Osteocyte (in vitro differentiated cells): Measurements from ENCODE around the gene NFIA. TPM values are rescaled to one million over a fixed set of nuclear protein-coding genes. Genes with fewer than 3 reads are reported as not detected.

Experiments used
- DNase-seq: peaks from one replicate; pipeline ENCODE4 v3.0.0; 2021; ENCODE audit warnings: mixed read lengths; ENCODE audit not compliant: unreplicated experiment; ENCODE audit errors: extremely low spot score
- H3K27ac Mint-ChIP-seq: one replicate; pipeline ENCODE4 v1.8.0; 2021; ENCODE audit warnings: mild to moderate bottlenecking, mixed read lengths; ENCODE audit not compliant: unreplicated experiment
- H3K27me3 Mint-ChIP-seq: one replicate; pipeline ENCODE4 v1.8.0; 2021; ENCODE audit warnings: mixed read lengths; ENCODE audit not compliant: unreplicated experiment
- H3K36me3 Mint-ChIP-seq: one replicate; pipeline ENCODE4 v1.8.0; 2021; ENCODE audit warnings: mixed read lengths; ENCODE audit not compliant: unreplicated experiment
- H3K4me1 Mint-ChIP-seq: one replicate; pipeline ENCODE4 v1.8.0; 2021; ENCODE audit warnings: mixed read lengths; ENCODE audit not compliant: unreplicated experiment
- H3K4me3 Mint-ChIP-seq: one replicate; pipeline ENCODE4 v1.8.0; 2021; ENCODE audit warnings: mild to moderate bottlenecking, moderate library complexity, mixed read lengths; ENCODE audit not compliant: unreplicated experiment
- H3K9me3 Mint-ChIP-seq: one replicate; pipeline ENCODE4 v1.8.0; 2021; ENCODE audit warnings: mixed read lengths; ENCODE audit not compliant: unreplicated experiment
- CTCF ChIP-seq: fragments of 200-600 bp; sonication (generic); IDR thresholded peaks from 2 replicates; pipeline ENCODE4 v1.5.0; 2021; ENCODE audit warnings: antibody characterized with exemption, mild to moderate bottlenecking, moderate library complexity
- total RNA-seq: library from RNA; stranded (reverse); gene quantifications from 2 replicates; pipeline ENCODE4 v1.2.1, GENCODE V29; 2021

Gene NFIA
- total RNA-seq, 1 donor from 2014 or later = 46.7 TPM

- Mint-ChIP-seq H3K27me3 (no peaks in the 10 kb centered on the region), H3K9me3 (no peaks in the 10 kb centered on the region), H3K4me3 (no peak overlapping the region), H3K4me1 (peaks cover 28% of the 10 kb centered on the region), H3K36me3 (no peaks in the 10 kb centered on the region), H3K27ac (no peak overlapping the region)
- no peak for DNase-seq
- no peak for TF ChIP-seq CTCF
Measured at GRCh38 chr1:61119085-61119484, 36.7 kb downstream of the NFIA start.

- Mint-ChIP-seq H3K27ac (peak overlapping the region; percentile 9), H3K27me3 (no peaks in the 10 kb centered on the region), H3K4me1 (peaks cover 32% of the 10 kb centered on the region), H3K9me3 (no peaks in the 10 kb centered on the region), H3K36me3 (no peaks in the 10 kb centered on the region), H3K4me3 (no peak overlapping the region)
- TF ChIP-seq CTCF = no peak
- no peak for DNase-seq
Measured at GRCh38 chr1:61120246-61120840, 38.0 kb downstream of the NFIA start.

- TF ChIP-seq CTCF = no peak
- H3K4me1 Mint-ChIP-seq = peaks cover 33% of the 10 kb centered on the region
- DNase-seq = no peak
- no peaks in the 10 kb centered on the region for H3K27me3 Mint-ChIP-seq
- H3K36me3 Mint-ChIP-seq = no peaks in the 10 kb centered on the region
- H3K9me3 Mint-ChIP-seq = no peaks in the 10 kb centered on the region
- H3K4me3 Mint-ChIP-seq = no peak overlapping the region
- peak overlapping the region; percentile 9 for H3K27ac Mint-ChIP-seq
Measured at GRCh38 chr1:61120998-61121397, 38.6 kb downstream of the NFIA start.

GRCh38 chr1:61121631-61122030 is 39.3 kb downstream of the NFIA start:
- Mint-ChIP-seq H3K27me3 (no peaks in the 10 kb centered on the region), H3K4me3 (no peak overlapping the region), H3K4me1 (peaks cover 30% of the 10 kb centered on the region), H3K27ac (no peak overlapping the region), H3K9me3 (no peaks in the 10 kb centered on the region), H3K36me3 (no peaks in the 10 kb centered on the region)
- no peak for DNase-seq
- no peak for TF ChIP-seq CTCF

GRCh38 chr1:61122389-61122788 is 40.0 kb downstream of the NFIA start:
- no peak for DNase-seq
- H3K9me3 Mint-ChIP-seq = no peaks in the 10 kb centered on the region
- no peaks in the 10 kb centered on the region for H3K36me3 Mint-ChIP-seq

More at GRCh38 chr1:61122389-61122788, 40.0 kb downstream of the NFIA start:
- peaks cover 28% of the 10 kb centered on the region for H3K4me1 Mint-ChIP-seq
- H3K27me3 Mint-ChIP-seq = no peaks in the 10 kb centered on the region
- no peak overlapping the region for H3K4me3 Mint-ChIP-seq
- no peak for TF ChIP-seq CTCF
- no peak overlapping the region for H3K27ac Mint-ChIP-seq
